HG02852 (cell line): Measurements from ENCODE around the gene OTUD1.

ENCODE experiments used
- ATAC-seq: cut with Tn5 transposase; IDR thresholded peaks from one replicate; pipeline ENCODE4 v1.9.1; 2021; ENCODE audit warnings: mild to moderate bottlenecking, moderate library complexity; ENCODE audit not compliant: unreplicated experiment

OTUD1 gene

GRCh38 chr10:23421397-23421796 is 17.5 kb upstream of the OTUD1 start:
- ATAC-seq, result no peak

- no peak for ATAC-seq
Observed at GRCh38 chr10:23422003-23422411, 16.9 kb upstream of the OTUD1 start.

- no peak for ATAC-seq
Observed at GRCh38 chr10:23432166-23432565, 6.7 kb upstream of the OTUD1 start.

GRCh38 chr10:23432639-23433038 is 6.2 kb upstream of the OTUD1 start:
- no peak for ATAC-seq

GRCh38 chr10:23433701-23434100 is 5.2 kb upstream of the OTUD1 start:
- no peak for ATAC-seq

- ATAC-seq, result no peak
Observed at GRCh38 chr10:23435378-23435777, 3.5 kb upstream of the OTUD1 start.

- ATAC-seq, result no peak
Observed at GRCh38 chr10:23436983-23437382, 1.9 kb upstream of the OTUD1 start.

GRCh38 chr10:23437963-23438546 is 820 bp upstream of the OTUD1 start:
- ATAC-seq, result no peak

GRCh38 chr10:23439452-23439960 is 631 bp downstream of the OTUD1 start:
- ATAC-seq, result peak; percentile 14

GRCh38 chr10:23439961-23440889 is 1.4 kb downstream of the OTUD1 start:
- peak; percentile 17 for ATAC-seq

GRCh38 chr10:23441251-23441650 is 2.4 kb downstream of the OTUD1 start:
- no peak for ATAC-seq

- no peak for ATAC-seq
Observed at GRCh38 chr10:23442936-23443335, 4.1 kb downstream of the OTUD1 start.

GRCh38 chr10:23445591-23445990 is 6.7 kb downstream of the OTUD1 start:
- ATAC-seq, result no peak

GRCh38 chr10:23448323-23448722 is 9.4 kb downstream of the OTUD1 start:
- ATAC-seq, result no peak

- ATAC-seq, result peak; percentile 90
Observed at GRCh38 chr10:23448802-23449570, 10.1 kb downstream of the OTUD1 start.

- no peak for ATAC-seq
Observed at GRCh38 chr10:23452033-23452655, 13.3 kb downstream of the OTUD1 start.

GRCh38 chr10:23453465-23453864 is 14.6 kb downstream of the OTUD1 start:
- no peak for ATAC-seq

GRCh38 chr10:23457632-23458417 is 18.9 kb downstream of the OTUD1 start:
- no peak for ATAC-seq

- no peak for ATAC-seq
Observed at GRCh38 chr10:23459308-23459939, 20.5 kb downstream of the OTUD1 start.

- no peak for ATAC-seq
Observed at GRCh38 chr10:23461557-23461956, 22.7 kb downstream of the OTUD1 start.
